Fibroblast of mammary gland (primary cell): Measurements from ENCODE around the gene ATE1.

Experiments
- DNase-seq: peaks from one replicate; pipeline ENCODE4 v3.0.0-alpha.2; 2010; ENCODE audit warnings: low read depth
- H3K4me3 ChIP-seq: 2 replicates; pipeline ENCODE4 v1.5.1; 2011; ENCODE audit warnings: low read depth, mild to moderate bottlenecking, low read length, moderate library complexity; ENCODE audit not compliant: control insufficient read depth
- CTCF ChIP-seq: conservative IDR thresholded peaks from 2 replicates; pipeline ENCODE4 v1.5.1; 2011; ENCODE audit warnings: low read depth, low read length, inconsistent platforms; ENCODE audit not compliant: control insufficient read depth, insufficient read depth

The ATE1 gene

GRCh38 chr10:121823993-121824463 lies 103.8 kb downstream of the ATE1 start:
- peak; percentile 76 for DNase-seq
- no peak overlapping the region for H3K4me3 ChIP-seq
- peak; percentile 77 for TF ChIP-seq CTCF

- DNase-seq = no peak
- TF ChIP-seq CTCF = no peak
Observed at GRCh38 chr10:121822724-121823123, 105.1 kb downstream of the ATE1 start.

GRCh38 chr10:121822180-121822579 lies 105.7 kb downstream of the ATE1 start:
- no peak for TF ChIP-seq CTCF
- no peak for DNase-seq
- H3K4me3 ChIP-seq = no peak overlapping the region

More at GRCh38 chr10:121822724-121823123, 105.1 kb downstream of the ATE1 start:
- H3K4me3 ChIP-seq = no peak overlapping the region

- DNase-seq = peak; percentile 13
- H3K4me3 ChIP-seq = no peak overlapping the region
- TF ChIP-seq CTCF = no peak
Observed at GRCh38 chr10:121819049-121819448, 108.8 kb downstream of the ATE1 start.

- H3K4me3 ChIP-seq = no peak overlapping the region
- no peak for DNase-seq
- no peak for TF ChIP-seq CTCF
Observed at GRCh38 chr10:121818599-121818998, 109.2 kb downstream of the ATE1 start.

GRCh38 chr10:121816197-121816596 lies 111.6 kb downstream of the ATE1 start:
- TF ChIP-seq CTCF = no peak
- no peak overlapping the region for H3K4me3 ChIP-seq
- no peak for DNase-seq

- DNase-seq = no peak
- no peak overlapping the region for H3K4me3 ChIP-seq
- TF ChIP-seq CTCF = no peak
Observed at GRCh38 chr10:121813857-121814256, 114.0 kb downstream of the ATE1 start.
